Thoracic aorta (tissue), 2 donors: ENCODE measurements around the gene RHOBTB3. TPM values are rescaled to one million over a fixed set of nuclear protein-coding genes. Genes with fewer than 3 reads are reported as not detected.

Experiments used
- ATAC-seq: fragments of 150-250 bp; one replicate; pipeline ENCODE4 v1.8.0; 2017; ENCODE audit warnings: low read depth; ENCODE audit not compliant: insufficient number of reproducible peaks, low FRiP score
- DNase-seq: peaks from one replicate; pipeline ENCODE4 v3.0.0-alpha.2; 2020; ENCODE audit warnings: low spot score
- H3K27ac ChIP-seq, 2 donors: fragments of 200-600 bp; sonication (generic); 1 replicate in 1 of 2; 2 replicates in 1 of 2; pipeline ENCODE4 v1.5.1; 2016; ENCODE audit warnings: mild to moderate bottlenecking in 2 of 2, moderate library complexity in 2 of 2
- H3K27me3 ChIP-seq: fragments of 200-600 bp; sonication (generic); replicated peaks from 2 replicates; pipeline ENCODE4 v1.6.0; 2016; ENCODE audit warnings: mild to moderate bottlenecking; ENCODE audit not compliant: insufficient read depth
- H3K36me3 ChIP-seq: fragments of 200-600 bp; sonication (generic); one replicate; pipeline ENCODE4 v1.5.1; 2016
- H3K4me1 ChIP-seq, 2 donors: fragments of 200-600 bp; sonication (generic); 1 replicate in 1 of 2; 2 replicates in 1 of 2; pipeline versions ENCODE4 v1.5.1 to v1.6.0; 2016; ENCODE audit warnings: low read depth in 2 of 2, mild to moderate bottlenecking in 1 of 2; ENCODE audit not compliant: control insufficient read depth in 1 of 2
- H3K4me3 ChIP-seq: fragments of 200-600 bp; sonication (generic); 2 replicates; pipeline ENCODE4 v1.5.1; 2016; ENCODE audit warnings: mild to moderate bottlenecking
- H3K9me3 ChIP-seq: fragments of 200-600 bp; sonication (generic); 2 replicates; pipeline ENCODE4 v1.5.1; 2016
- total RNA-seq, 2 donors: library from RNA; depleted of rRNA; stranded (reverse); fragments of >200 nt; gene quantifications; one replicate each; pipeline versions ENCODE4 v1.1.0 to v1.2.3, GENCODE V29; 2016
- TF ChIP-seq, protein P1 (sequence below): fragments of 200-600 bp; sonication (generic); IDR thresholded peaks from one replicate; pipeline ENCODE4 v1.5.1; 2019; ENCODE audit warnings: antibody characterized with exemption

Gene RHOBTB3
- total RNA-seq, 2 donors from 2014 or later: 34.1 to 71.2 TPM

DNA sequence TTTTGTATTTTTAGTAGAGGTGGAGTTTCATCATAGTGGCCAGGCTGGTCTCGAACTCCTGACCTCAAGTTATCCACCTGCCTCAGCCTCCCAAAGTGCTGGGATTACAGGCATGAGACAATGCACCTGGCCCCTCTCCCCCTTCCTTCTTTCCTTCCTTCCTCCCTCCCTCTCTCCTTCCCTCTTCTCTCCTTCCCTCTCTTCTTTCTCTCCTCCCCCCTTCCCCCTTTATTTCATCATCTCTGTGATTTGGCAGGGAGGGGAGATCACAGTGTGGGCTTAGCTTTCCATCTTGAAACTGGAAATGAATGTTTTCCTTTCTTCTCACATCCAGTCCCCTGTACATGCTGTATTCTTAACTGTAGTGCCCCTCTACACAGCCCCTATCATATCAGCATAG lies 12.7 kb downstream of the RHOBTB3 start:
- DNase-seq (no peak), ATAC-seq (no peak)
- TF ChIP-seq, protein P1, sequence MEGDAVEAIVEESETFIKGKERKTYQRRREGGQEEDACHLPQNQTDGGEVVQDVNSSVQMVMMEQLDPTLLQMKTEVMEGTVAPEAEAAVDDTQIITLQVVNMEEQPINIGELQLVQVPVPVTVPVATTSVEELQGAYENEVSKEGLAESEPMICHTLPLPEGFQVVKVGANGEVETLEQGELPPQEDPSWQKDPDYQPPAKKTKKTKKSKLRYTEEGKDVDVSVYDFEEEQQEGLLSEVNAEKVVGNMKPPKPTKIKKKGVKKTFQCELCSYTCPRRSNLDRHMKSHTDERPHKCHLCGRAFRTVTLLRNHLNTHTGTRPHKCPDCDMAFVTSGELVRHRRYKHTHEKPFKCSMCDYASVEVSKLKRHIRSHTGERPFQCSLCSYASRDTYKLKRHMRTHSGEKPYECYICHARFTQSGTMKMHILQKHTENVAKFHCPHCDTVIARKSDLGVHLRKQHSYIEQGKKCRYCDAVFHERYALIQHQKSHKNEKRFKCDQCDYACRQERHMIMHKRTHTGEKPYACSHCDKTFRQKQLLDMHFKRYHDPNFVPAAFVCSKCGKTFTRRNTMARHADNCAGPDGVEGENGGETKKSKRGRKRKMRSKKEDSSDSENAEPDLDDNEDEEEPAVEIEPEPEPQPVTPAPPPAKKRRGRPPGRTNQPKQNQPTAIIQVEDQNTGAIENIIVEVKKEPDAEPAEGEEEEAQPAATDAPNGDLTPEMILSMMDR: no peak

DNA sequence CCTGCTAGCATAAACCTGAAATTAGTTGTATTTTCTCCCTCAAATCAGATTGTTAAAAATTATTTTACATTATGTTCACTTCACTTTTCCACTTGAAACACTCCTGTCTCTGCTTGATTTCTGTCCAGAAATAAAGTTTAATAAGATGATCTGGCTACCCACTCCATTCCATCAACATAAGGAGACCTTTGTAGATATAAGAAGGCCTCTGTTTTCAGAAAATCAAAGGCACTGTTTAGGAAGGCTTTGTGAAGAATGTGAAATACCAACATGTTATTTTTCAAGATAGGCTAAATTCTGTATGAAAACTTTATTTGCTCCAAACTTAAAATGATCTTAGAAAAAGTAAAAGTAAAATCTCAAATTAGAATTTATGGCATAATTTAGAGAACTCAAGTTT lies 15.1 kb downstream of the RHOBTB3 start:
- Histone ChIP-seq H3K4me1 (peaks cover 0 to 7% of the 10 kb centered on the region in 2 donors), H3K4me3 (no peak overlapping the region), H3K27me3 (no peaks in the 10 kb centered on the region), H3K27ac (no peak overlapping the region), H3K9me3 (no peaks in the 10 kb centered on the region), H3K36me3 (no peaks in the 10 kb centered on the region)
- ATAC-seq (no peak), DNase-seq (no peak)
- TF ChIP-seq, protein P1: no peak

More for the DNA sequence above, 12.7 kb downstream of the RHOBTB3 start:
- Histone ChIP-seq H3K4me3 (no peak overlapping the region), H3K27me3 (no peaks in the 10 kb centered on the region), H3K4me1 (peaks cover 0 to 7% of the 10 kb centered on the region in 2 donors), H3K9me3 (no peaks in the 10 kb centered on the region), H3K36me3 (no peaks in the 10 kb centered on the region), H3K27ac (no peak overlapping the region)

DNA sequence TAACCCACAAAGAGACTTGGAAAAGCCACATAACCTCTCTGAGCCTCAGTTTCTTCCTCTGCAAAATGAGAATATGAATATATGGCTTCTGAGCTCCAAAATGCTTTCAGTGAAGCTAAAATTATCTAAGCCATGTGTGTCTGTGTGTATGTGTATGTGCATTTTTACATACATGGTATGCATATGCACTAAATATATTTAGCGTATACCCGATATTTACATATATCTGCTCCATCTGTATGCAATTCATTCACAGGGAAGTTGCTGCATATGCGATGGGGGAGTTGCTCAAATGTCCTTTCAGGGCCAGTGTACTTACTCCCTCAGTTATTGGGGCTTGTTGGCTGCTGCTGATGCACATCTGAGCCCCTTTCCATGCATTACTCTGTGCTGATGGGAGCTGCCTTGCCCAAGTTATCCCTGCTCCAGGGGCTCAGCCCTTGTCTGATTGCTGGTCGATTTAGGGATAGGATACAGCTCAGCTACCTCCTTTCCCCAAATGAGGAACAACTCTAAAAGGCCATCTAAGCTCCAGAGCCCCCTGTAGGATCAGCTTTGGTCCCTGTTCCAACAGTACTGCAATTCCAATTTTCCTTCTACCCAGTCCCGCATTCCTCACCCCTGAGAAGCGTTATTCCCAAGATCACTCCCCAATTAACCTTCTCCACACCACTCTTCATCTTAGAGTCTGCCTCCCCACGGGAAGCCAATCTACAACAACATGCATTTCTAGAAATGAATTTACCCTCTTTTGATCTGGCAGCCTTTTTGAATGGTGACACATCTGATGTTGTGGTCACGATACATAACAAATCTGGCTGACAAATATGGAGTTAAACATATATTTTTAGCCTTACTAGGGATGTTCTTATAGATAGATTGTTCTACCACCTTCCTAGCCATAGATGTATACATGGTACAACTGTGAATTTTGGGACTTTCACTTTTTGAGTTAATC lies 15.9 kb downstream of the RHOBTB3 start:
- no peaks in the 10 kb centered on the region for H3K27me3 ChIP-seq
- peaks cover 1% of the 10 kb centered on the region for H3K36me3 ChIP-seq
- H3K27ac ChIP-seq: no peak overlapping the region
- no peak overlapping the region for H3K4me3 ChIP-seq
- DNase-seq: no peak
- TF ChIP-seq, protein P1: no peak
- H3K9me3 ChIP-seq: no peaks in the 10 kb centered on the region
- ATAC-seq: no peak
- H3K4me1 ChIP-seq: peaks cover 0 to 7% of the 10 kb centered on the region in 2 donors

DNA sequence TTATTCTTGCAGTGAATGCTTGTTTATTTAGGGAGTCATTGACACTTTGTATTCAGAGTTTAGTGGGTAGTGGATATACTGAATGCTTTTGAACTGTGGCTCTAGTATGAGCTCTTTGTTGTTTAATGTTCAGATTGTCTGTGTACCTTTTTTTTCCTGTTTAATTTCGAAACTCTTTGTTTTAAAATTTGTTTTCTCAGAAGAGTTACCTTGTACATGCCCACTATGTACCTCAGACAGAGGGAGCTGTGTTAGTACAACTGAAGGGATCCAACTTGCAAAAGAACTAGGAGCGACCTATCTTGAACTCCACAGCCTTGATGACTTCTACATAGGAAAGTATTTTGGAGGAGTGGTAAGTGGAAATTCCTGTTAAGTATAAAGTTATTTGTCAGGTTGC lies 17.0 kb downstream of the RHOBTB3 start:
- Histone ChIP-seq H3K36me3 (peaks cover 6% of the 10 kb centered on the region), H3K27me3 (no peaks in the 10 kb centered on the region), H3K9me3 (no peaks in the 10 kb centered on the region), H3K4me3 (no peak overlapping the region), H3K4me1 (peaks cover 0 to 7% of the 10 kb centered on the region in 2 donors), H3K27ac (no peak overlapping the region)
- TF ChIP-seq, protein P1: no peak
- ATAC-seq (no peak), DNase-seq (no peak)

DNA sequence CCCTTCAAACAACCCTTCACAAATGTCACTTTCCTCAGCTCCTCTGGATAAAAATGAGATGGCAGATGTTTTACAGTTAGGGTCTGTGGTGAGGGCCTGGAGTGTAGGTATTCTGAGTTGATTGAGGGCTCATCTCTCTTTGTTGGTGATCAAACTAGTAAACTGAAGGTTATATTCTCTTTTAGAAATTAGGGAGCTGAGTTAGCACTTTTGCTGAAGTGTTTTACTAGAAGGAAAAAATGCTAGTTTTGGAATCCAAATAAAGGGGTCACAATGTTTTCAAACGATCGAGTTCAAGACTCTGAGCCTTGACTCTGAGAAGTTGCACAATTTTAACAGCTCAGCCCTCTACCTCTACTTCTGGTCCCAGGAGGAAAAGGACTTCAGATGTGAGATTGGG lies 23.4 kb downstream of the RHOBTB3 start:
- Histone ChIP-seq H3K4me1 (peaks cover 0 to 1% of the 10 kb centered on the region in 2 donors), H3K27me3 (no peaks in the 10 kb centered on the region), H3K36me3 (peaks cover 6% of the 10 kb centered on the region), H3K4me3 (no peak overlapping the region), H3K9me3 (no peaks in the 10 kb centered on the region), H3K27ac (no peak overlapping the region)
- DNase-seq: no peak
- TF ChIP-seq, protein P1: no peak
- no peak for ATAC-seq
